Subcutaneous adipose tissue (tissue), 4 donors: ENCODE measurements around the gene PRDM16. TPM values are rescaled to one million over a fixed set of nuclear protein-coding genes. Genes with fewer than 3 reads are reported as not detected.

Source experiments
- total RNA-seq, 4 donors: library from RNA; depleted of rRNA; stranded (reverse); fragments of >200 nt; gene quantifications; one replicate each; pipeline ENCODE4 v1.1.0, GENCODE V29; 2016
- TF ChIP-seq, protein P1 (sequence below): fragments of 450-650 bp; IDR thresholded peaks from one replicate; pipeline ENCODE4 v1.5.1; 2016; ENCODE audit warnings: low read depth, mild to moderate bottlenecking, control low read depth, antibody characterized with exemption, moderate library complexity

Gene PRDM16
- total RNA-seq, 4 donors from 2014 or later = 0.82 to 1.7 (median 1.1) TPM

DNA sequence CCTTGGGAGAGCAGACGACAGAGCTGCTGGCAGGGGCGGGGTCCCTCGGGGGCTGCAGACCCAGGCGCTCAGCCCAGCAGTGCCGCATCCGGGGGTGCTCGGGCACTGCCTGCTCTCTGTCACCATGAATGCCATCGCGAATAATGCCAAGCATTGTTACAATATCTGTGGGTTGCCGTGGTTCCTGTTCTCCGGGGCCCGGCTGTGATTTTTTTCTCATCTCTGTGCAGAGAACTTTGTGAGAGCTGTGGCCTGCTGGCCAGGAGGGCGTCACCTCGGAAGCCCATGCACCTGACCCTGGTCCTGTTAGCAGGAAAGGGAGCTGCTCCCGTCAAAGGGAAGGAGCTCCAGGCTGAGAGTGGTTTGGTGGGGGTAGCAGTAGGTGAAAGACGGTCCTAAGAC lies 70.4 kb downstream of the PRDM16 start:
- TF ChIP-seq, protein P1, sequence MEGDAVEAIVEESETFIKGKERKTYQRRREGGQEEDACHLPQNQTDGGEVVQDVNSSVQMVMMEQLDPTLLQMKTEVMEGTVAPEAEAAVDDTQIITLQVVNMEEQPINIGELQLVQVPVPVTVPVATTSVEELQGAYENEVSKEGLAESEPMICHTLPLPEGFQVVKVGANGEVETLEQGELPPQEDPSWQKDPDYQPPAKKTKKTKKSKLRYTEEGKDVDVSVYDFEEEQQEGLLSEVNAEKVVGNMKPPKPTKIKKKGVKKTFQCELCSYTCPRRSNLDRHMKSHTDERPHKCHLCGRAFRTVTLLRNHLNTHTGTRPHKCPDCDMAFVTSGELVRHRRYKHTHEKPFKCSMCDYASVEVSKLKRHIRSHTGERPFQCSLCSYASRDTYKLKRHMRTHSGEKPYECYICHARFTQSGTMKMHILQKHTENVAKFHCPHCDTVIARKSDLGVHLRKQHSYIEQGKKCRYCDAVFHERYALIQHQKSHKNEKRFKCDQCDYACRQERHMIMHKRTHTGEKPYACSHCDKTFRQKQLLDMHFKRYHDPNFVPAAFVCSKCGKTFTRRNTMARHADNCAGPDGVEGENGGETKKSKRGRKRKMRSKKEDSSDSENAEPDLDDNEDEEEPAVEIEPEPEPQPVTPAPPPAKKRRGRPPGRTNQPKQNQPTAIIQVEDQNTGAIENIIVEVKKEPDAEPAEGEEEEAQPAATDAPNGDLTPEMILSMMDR = no peak

DNA sequence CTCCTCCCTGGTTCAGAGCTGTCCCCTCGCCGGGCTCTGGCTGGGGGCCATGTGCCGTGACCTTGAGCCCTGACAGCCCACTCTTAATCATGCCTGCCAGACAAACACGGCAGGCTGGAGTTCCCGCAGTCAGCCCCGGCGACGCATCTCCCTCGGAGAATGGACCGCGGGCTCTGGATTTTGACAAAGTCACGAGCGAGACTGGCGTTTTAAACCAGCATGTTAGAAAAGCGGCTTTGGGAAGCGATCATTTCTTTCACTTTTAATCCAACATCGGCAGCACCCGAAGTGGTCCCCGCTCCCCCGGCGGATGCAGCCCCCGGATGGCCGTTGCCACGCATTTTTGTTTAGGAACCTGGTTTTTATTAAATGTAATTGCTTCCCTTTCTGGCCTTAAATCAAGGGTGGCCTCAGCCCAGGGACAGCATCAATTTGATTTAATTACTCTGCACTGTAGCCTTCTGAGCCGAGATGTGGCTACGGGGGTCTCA lies 70.9 kb downstream of the PRDM16 start:
- TF ChIP-seq, protein P1 = no peak

DNA sequence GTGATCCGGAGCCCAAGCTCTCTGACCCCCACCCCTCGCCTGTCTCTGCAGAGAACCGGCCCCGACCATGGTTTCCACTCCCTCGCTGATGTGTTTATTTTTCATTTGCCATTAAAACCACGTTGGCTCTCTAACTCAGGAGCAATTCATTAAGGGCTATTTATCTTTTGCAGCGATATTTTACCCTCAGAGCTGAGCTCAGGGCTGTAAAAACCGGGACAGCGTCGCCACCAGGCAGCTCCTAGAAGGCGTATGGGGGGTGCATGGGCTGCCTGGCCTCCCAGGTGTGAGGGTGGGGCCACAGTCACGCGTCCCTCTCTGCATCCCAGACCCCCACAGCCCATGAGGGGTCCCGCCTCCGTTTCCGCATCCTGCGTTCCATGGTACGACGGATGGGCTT lies 71.4 kb downstream of the PRDM16 start:
- TF ChIP-seq, protein P1 = no peak

DNA sequence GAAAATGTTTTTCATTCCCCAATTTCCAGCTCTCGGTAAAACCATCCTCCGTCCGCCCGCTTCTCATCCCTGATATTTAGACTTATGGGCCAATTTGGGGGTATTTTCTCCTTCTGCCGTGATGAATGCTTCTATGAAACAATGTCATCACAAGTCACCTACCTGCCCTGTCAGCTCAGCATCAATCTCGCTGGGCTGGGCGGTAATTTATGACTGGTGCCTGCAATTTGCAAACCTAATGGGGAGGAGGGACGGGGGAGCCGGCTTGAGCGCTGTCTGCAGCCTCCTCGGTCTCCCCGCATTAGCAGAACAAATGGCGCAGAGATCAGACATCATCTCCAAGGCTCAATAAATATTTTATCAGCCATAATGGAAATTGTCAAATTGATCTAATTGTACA lies 72.1 kb downstream of the PRDM16 start:
- TF ChIP-seq, protein P1 = no peak

DNA sequence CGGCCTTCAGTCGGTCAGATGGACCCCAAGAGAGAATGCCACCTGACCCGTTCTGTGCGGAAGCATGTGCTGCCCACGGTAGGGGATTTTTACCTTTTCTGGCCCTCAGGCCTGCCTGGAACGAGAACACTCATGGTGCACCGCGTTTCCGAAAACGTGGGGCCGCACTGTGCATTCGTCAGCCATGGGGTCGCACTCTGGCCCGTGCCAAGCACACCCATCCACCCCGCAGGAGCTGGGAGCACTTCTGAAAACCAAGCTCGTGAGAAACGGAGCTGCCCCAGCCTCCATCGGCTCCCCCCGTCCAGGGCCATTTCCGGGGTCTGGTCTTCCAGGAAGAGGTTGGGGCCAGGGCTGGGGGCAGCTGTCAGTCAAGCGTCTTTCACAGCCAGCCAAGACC lies 72.8 kb downstream of the PRDM16 start:
- TF ChIP-seq, protein P1 = no peak

DNA sequence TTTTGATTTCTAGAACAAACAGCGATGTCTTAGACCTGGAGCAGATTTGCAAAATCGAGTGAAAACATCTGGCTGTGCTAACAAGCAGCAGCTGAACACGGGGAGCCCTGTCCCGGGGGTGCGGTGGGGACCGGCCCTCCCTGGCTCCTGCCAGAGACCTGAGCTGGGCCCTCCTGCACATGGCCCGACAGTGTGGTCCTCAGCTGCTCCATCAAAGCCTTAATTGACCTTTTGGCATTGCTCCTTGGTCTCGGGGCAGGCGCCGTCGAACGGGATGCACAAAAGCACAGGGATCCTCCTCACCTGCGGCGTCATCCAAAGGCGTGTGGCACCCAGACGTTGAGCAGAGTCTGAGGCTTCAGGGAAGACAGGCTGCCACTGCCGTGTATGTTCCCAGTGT lies 73.2 kb downstream of the PRDM16 start:
- TF ChIP-seq, protein P1 = no peak

GRCh38 chr1:3142751-3143150 lies 73.7 kb downstream of the PRDM16 start:
- TF ChIP-seq, protein P1 = no peak
